ENCODE measurements around the gene ACSM6.
"Not testable (repeated sequence)": the region's sequence is repeated elsewhere in the genome, so short reads cannot be mapped to it uniquely, and the experiment has no call there.

Gene ACSM6, protein sequence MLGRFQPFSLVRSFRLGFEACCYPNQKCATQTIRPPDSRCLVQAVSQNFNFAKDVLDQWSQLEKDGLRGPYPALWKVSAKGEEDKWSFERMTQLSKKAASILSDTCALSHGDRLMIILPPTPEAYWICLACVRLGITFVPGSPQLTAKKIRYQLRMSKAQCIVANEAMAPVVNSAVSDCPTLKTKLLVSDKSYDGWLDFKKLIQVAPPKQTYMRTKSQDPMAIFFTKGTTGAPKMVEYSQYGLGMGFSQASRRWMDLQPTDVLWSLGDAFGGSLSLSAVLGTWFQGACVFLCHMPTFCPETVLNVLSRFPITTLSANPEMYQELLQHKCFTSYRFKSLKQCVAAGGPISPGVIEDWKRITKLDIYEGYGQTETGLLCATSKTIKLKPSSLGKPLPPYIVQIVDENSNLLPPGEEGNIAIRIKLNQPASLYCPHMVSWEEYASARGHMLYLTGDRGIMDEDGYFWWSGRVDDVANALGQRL

DNA sequence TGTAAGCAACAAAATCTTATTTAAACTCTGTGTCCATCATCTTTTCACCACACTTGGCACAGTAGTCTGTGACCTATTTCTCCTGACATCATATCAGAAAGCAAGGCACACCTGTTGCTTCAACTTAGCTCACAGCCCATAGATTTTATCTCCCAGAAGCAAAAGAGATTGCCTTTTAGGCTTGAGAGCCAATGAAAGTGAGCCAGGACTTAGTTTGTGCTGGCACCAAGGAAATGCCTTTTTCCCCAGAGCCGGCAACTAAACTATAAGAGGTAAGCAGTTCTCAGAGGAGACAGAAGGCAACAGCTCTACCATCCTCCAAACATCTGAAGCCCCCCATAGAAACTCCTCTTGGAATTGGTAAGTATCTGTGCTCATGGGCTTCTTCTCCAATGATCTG is at the start of gene ACSM6:
TSS of gene ACSM6 (plus strand) at position 295 of the 400 bp plus-strand sequence. CDS start 248 bp downstream, outside the sequence.
- no peak for DNase-seq

DNA sequence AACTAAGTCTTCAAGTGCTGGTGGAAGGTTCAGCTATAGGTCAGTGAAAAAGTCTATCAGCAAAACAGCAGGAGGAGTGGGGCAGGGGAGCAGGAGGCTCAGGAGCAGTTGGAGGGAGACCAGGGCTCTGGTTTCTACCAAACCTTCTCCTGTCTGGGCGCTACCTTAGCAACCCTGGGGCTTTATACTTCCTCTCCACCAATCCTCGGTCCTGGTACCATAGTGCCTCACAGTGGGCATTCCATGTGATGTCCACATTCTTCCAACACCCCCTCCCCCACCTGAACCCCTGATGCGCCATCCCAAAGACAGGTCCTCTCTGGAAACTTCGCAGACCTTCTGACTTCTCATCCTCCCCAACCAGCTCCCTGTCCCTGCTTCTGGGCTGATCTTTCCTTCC is 25.3 kb upstream of the ACSM6 start:
- DNase-seq = no peak

DNA sequence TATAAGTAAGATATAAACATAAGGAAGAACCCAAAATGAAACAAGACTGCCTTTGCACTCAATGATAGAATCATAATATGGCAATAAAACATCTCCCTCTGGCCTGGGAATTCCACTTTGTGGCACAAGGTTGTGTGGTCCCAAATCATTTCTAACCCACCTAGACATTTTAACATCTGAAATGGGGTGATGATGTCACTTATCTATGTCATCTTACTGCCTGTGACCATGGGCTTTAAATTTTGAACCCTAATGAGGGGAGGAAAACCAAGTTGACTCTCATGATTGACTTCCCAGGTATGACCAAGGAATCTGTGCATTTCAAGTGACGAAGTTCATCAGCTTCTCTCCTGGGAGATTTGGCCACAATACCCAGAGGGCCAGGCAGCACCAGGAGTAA is 24.5 kb upstream of the ACSM6 start:
- DNase-seq = no peak

GRCh38 chr10:95170790-95171189 is 23.2 kb upstream of the ACSM6 start:
- DNase-seq = no peak

- DNase-seq = no peak
Observed at GRCh38 chr10:95171336-95171735, 22.7 kb upstream of the ACSM6 start.

DNA sequence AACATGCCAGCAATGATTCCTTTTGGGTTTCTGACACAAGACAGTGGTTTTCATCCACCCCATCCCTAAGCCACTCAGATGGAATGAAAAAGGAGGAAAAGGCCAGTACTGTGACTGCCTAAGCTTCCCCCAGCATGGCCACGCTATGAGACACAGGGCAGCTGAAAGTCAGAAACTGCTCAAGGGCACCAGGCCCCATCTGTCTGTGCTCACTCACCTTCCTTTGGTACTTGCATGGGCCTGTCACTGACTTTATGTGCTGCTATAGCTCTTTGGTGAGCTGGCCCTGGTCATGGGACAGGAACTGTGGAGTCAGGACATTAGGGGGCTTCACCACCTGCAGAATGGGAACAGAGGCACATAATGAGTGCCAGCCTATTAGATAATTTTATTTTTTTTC is 21.2 kb upstream of the ACSM6 start:
- no peak for DNase-seq

DNA sequence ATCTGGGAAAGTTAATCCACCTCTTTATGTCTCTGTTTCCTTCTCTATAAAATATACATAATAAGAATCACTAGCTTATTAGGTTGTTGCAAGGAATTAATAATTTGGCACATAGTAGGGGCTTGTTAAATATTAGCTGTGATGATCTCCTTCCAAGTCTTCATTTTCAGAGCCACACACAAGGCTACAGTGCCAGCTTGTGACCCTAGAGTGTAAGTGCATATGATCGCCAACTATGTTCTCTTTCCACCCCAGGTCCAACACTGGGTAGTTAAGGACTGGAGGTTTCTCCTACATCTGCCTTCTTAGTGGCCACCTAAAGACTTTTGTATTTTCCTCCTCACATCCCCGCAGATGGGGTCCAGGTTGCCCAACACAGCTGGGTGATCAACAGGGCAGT is 17.9 kb upstream of the ACSM6 start:
- DNase-seq = no peak

GRCh38 chr10:95177429-95177828 is 16.6 kb upstream of the ACSM6 start:
- DNase-seq = no peak

- no peak for DNase-seq
Observed at GRCh38 chr10:95178266-95178665, 15.8 kb upstream of the ACSM6 start.

- no peak for DNase-seq
Observed at GRCh38 chr10:95178797-95179196, 15.2 kb upstream of the ACSM6 start.

- DNase-seq = no peak
Observed at GRCh38 chr10:95181726-95182125, 12.3 kb upstream of the ACSM6 start.

DNA sequence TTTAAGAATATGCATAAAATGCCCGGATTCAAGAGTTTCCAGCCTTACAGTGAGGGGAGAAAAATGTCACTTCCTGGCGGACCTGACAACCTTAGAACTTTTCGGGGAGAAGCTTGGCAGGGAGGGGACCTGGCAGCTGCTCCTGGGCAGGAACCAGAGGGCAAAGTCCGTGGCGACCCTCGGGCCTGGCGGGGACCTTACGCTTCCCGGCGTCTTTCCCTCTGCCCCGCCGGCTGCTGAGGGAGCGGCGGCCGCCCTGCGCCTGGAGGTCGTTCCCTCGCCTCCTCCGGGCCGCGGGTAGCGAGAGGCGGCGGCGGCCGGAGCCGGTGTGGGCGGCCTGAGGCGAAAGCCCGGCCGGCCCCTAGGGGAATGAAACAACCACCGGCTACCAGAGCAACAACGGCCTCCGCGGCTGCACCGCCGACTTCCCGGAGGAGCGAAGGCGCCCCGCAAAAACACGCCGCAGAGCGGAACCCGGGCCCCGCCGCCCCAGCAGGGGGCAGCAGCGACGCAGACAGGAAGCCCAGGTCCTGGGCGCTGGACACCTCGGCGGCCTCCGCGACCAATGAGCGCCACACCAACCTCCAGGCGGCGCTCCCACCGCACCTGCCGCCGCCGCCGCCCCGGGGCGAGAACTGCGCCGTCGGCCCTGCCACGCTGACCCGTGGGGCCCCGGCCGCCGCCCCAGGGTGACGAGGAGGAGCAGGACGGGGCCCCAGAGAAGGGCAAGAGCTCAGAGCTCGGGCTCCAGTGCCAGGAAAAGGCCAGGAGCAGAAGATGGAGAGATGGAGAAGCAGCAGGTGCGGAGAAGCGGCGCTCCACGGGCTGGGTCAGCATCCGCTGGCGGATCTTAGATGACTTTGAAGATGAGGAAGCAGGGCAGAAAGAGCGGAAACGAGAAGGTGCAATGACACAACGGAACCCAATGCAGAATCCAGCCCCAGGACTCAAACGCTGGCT is 10.5 kb upstream of the ACSM6 start:
- DNase-seq = peak; percentile 85

DNA sequence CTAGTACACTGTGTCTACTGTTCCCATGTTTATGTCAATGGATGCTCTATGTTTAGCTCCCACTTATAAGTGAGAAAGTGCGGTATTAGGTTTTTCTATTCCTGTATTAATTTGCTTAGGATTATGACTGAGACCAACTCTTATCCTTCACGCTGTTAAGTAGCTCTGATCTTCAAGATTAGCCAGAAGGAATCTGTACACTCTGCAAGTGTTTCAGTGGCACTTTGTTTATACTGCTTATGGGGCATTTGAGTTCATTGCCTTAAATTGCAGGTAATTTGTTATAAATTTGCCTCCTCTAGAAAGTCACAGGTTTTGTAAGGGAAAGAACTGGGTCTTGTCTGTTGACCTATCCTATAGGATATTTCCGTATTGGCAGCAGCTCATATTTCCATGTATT is 6.4 kb upstream of the ACSM6 start:
- no peak for DNase-seq

- no peak for DNase-seq
Observed at GRCh38 chr10:95188593-95188992, 5.4 kb upstream of the ACSM6 start.

DNA sequence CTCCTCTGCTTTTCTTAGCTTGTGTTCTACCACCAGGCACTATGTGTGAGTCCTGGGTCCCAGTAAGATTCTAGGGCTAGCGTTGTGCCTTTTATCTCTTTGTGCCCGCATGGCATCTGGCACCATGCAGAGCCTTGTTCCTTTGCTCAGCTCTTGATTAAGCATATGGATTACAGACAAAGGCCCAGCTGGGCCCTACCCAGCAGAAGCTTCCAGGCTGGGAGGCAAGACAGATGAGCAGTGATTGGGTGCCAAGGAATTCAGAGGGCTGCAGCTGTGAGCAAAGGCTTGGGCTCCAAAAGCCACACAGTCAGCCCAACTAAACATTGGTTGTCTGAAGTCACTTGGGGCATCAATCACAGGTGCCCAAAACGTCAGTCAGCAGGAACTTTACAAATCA is 2.0 kb downstream of the ACSM6 start:
- DNase-seq = peak; percentile 43

DNA sequence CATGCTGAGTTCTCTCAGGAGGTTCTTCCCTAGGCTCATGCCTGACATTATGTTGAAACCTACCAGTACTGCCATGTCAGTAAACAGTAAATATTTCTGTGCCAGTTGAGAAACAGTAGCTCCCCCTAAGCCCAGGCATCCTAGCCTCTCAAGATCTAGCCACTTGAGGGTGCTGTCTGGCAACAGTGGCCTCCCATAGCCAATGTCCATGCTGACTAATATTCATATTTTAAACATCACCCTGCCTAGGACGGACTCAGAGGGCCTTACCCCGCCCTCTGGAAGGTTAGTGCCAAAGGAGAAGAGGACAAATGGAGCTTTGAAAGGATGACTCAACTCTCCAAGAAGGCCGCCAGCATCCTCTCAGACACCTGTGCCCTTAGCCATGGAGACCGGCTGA is 7.7 kb downstream of the ACSM6 start:
- no peak for DNase-seq

GRCh38 chr10:95202865-95203264 is 8.8 kb downstream of the ACSM6 start:
- DNase-seq = not testable (repeated sequence)

- DNase-seq = no peak
Observed at GRCh38 chr10:95208702-95209391, 14.8 kb downstream of the ACSM6 start.

- DNase-seq = no peak
Observed at GRCh38 chr10:95209509-95210127, 15.6 kb downstream of the ACSM6 start.

- DNase-seq = no peak
Observed at GRCh38 chr10:95211606-95212279, 17.7 kb downstream of the ACSM6 start.

- no peak for DNase-seq
Observed at GRCh38 chr10:95214369-95214768, 20.3 kb downstream of the ACSM6 start.

DNA sequence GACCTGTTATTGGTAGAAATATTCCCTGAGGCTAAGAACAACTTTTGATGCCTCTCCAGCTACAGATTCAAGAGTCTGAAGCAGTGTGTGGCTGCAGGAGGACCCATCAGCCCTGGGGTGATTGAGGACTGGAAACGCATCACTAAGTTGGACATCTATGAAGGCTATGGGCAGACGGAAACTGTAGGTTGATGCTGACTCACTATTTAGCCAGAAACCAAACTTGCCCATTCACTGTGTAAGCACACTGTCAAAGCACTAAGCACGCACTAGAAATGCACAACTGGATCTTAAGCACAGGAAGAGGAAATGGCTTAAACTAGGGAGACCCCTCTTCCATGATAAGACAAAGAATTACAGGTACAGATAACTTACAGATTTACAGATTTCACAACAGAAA is 20.8 kb downstream of the ACSM6 start:
- DNase-seq = no peak
